HG02642 (cell line): ENCODE data around the gene VASN.

Source experiments
- ATAC-seq: cut with Tn5 transposase; IDR thresholded peaks from one replicate; pipeline ENCODE4 v1.9.1; 2021; ENCODE audit warnings: mild to moderate bottlenecking; ENCODE audit not compliant: unreplicated experiment, poor library complexity

VASN gene

DNA sequence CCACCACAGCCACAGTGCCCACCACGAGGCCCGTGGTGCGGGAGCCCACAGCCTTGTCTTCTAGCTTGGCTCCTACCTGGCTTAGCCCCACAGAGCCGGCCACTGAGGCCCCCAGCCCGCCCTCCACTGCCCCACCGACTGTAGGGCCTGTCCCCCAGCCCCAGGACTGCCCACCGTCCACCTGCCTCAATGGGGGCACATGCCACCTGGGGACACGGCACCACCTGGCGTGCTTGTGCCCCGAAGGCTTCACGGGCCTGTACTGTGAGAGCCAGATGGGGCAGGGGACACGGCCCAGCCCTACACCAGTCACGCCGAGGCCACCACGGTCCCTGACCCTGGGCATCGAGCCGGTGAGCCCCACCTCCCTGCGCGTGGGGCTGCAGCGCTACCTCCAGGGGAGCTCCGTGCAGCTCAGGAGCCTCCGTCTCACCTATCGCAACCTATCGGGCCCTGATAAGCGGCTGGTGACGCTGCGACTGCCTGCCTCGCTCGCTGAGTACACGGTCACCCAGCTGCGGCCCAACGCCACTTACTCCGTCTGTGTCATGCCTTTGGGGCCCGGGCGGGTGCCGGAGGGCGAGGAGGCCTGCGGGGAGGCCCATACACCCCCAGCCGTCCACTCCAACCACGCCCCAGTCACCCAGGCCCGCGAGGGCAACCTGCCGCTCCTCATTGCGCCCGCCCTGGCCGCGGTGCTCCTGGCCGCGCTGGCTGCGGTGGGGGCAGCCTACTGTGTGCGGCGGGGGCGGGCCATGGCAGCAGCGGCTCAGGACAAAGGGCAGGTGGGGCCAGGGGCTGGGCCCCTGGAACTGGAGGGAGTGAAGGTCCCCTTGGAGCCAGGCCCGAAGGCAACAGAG, 10.5 kb downstream of the VASN start:
- no peak for ATAC-seq

DNA sequence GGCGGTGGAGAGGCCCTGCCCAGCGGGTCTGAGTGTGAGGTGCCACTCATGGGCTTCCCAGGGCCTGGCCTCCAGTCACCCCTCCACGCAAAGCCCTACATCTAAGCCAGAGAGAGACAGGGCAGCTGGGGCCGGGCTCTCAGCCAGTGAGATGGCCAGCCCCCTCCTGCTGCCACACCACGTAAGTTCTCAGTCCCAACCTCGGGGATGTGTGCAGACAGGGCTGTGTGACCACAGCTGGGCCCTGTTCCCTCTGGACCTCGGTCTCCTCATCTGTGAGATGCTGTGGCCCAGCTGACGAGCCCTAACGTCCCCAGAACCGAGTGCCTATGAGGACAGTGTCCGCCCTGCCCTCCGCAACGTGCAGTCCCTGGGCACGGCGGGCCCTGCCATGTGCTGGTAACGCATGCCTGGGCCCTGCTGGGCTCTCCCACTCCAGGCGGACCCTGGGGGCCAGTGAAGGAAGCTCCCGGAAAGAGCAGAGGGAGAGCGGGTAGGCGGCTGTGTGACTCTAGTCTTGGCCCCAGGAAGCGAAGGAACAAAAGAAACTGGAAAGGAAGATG, 11.2 kb downstream of the VASN start:
- ATAC-seq, result no peak

GRCh38 chr16:4383591-4384444, 12.2 kb downstream of the VASN start:
- no peak for ATAC-seq

GRCh38 chr16:4384509-4384942, 12.9 kb downstream of the VASN start:
- ATAC-seq, result no peak

GRCh38 chr16:4385066-4385788, 13.6 kb downstream of the VASN start:
- no peak for ATAC-seq

GRCh38 chr16:4385789-4386450, 14.3 kb downstream of the VASN start:
- no peak for ATAC-seq

GRCh38 chr16:4386451-4386805, 14.8 kb downstream of the VASN start:
- ATAC-seq, result no peak

DNA sequence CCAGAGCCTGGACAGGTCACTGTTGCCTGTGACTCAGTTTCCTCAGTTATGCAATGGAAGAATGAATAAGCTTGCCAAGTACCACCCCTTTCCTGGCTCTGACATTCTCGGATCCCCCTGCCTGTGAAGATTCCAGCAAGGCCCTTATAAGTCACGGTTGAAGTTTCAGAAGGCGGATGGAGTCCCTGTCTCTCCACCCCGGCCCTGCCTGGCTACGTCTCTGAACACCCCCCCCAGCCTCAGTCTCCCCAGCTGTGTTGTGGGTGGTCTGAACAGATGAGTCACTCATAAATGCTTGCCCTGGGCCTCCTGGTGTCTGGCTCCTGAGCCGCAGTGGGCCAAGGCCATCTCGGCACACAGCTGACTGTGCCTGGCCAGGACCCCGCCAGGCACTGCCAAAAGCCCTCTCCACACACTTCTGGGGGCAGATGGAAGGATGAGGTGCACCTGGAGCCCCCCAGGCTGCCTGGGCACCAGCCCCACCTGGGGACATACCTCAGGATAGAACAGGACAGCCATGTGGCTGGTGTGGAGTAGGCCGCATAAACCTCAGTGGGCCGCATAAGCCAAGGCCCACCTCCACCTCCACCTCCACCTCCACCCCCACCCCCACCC, 15.4 kb downstream of the VASN start:
- ATAC-seq, result no peak

DNA sequence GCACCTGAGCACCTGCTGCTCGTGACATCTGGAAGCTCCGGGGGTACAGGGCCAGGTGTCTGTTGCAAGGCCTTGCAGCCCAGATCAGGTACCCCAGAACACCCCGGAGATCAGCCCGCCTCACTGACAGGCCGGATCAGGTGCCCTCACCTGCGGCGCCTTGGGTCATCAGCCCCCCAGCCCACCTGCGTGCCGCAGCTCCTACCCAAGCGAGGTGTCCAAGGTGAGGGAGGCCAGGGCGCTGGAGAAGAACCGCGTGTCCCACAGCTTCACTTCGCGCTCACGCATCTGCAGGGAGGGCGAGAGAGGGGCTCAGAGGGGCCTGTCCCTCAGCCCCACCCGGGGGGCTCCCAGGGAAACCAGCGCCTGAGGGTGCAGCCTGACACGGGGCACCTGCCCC, 16.1 kb downstream of the VASN start:
- ATAC-seq, result no peak

GRCh38 chr16:4388271-4389021, 16.8 kb downstream of the VASN start:
- ATAC-seq, result no peak

DNA sequence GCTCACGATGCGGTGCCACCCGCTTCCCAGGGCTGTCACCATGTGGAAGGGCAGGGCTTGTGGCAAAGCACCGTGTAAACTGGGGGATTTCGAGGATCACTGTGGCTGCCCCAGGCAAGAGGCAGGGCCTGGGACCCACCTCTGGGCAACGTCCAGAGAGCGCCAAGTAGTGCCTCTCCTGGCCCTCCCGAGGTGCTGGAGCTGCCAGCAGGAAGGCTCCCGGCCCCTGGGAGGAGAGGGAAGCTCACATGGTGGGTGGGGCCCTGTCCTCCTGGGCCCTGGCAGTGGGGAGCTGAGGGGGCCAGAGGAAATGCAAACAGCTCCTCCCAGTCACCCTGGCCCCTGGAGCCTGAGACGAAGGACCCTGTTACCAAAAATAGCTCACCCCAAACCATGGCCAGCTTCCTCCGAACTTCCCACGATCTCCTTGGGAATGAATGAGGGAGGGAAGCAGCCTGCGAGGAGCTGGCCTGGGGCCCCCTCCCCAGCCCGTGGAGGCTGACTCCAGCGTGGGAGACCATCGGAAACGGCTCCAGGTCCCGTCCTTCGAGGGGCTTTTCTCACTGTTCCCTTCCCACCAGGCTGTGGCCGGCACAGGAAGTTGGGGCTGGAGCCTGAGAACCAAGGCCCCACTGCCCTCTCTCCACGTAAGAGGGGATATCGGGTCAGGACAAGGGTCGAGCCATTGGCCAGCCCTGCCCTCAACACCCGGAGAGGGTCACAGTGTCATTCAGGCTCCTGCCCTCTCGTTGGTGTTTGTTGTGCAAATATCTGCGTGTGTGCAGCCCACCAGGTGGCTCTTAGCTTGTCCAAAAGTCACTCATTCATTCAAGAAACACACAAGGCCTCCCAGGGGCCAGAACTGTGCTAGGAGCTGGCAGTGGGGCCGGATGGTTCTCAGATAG, 17.7 kb downstream of the VASN start:
- ATAC-seq, result no peak

DNA sequence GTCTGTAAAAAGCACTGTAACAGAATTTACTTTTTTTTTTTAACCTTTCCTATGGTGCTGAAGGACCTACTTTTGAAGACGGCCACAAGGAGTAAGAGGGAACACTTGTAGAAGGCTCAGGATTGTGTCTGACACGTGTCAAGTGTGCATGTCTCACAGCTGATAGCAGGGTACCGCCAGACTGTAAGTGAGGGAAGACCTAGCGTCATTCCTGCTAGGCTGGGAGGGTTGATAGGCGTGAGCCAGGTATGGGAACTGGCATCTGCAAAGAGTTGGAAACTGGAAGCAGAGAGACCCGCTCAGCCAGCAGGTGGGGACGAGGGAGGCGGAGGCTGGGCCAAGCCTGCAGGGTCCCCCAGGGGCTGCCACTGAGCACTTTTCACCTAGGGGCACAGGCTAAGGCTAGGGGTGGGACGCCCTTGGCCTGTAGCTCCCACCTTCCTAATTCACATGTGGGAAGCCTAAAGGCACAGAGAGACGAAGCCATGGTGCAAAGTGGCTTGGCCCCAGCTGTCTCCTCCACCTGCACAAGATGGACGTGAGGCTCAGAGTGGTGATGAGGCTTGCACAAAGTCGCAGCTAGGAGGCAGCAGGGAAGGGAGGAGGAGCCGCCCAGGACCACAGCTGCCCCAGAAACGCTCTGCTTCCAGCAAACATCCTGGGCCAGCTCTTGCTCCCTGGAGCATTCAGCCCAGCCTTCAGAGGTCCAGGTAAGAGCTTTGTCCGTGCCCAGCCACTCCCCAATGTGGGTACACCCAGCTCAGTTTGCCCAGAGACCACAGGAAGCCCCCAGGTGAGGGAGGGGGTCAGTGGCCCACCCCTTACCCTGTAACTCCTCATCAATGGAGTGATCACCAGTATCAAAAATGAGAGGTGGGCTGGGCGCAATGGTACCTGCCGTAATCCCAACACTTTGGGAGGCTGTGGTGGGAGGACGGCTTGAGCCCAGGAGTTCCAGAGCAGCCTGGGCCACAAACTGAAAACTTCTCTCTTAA, 18.9 kb downstream of the VASN start:
- no peak for ATAC-seq

DNA sequence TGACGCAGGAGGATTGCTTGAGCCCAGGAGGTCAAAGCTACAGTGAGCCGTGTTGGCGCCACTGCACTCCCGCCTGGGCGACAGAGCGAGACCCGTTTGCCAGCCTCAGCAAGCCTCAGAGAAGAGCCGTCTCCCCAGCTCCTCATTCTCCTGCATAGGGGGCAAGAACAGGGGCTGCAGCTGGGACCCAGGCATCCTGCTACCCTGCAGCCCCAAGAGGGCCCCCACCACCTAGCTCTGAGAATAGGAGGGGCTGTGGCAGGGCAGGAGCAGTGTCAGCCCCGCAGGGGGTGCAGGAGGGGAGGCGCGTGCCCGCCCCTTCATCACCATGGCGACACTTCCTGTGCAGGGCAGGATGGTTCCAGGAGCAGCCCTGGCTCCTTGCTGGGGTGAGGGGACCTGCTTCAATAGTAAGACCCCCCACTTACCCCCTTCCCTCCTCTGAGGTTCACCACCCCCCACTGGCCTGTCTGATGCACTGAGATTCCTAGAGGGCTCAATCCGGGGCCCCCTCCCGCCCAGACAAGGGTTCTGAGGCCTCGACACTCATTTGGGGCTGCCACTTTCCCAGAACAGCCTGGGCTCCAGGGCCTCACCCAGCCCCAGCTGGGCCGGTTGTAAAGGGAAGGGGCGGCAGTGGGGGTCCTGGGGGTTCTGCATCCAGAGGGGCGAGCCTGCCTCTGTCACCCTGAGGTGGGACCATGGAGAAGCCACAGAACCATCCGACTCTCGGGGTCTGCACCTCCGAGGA, 20.2 kb downstream of the VASN start:
- ATAC-seq, result no peak

DNA sequence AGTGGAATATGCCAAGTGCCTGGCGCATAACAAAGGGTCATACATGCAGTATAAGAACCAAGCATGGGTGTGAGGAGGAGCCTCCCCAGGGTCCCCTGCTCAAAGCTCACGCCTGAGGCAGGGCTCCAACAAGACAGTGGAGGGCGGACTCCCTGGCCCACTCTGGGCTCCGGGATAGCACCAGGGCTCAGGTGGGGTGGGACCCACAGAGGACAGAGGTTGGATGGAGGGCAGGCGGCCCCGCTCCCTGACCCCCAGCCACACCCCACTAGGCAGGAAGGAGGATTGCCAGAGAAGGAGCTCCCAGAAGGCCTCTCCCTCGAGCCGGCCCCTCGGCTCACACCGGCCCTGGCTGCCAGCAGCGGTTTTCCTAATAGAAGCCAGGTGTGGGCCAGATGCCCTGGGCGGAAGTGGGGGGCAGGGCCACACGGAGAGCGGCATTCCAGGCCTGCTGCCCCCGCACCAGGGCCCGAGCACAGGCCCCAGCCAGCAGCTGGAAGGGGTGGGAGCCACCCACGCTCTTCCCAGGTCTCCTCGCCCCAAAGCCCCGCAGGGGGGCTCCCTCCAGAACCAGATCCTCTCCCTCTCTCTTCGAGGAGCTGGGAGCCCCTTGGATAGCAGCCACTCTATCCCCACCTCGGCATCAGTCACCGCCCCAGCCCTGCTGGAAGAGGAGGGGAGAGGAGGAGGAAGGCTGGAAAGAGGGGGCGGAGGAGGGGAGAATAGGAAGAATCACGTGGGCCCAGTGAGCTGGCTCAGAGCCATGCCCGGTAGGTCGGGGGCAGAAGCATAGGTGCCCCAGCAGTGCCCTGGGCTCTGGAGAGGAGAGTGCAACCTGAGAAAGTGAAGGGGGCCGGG, 21.0 kb downstream of the VASN start:
- ATAC-seq, result no peak

DNA sequence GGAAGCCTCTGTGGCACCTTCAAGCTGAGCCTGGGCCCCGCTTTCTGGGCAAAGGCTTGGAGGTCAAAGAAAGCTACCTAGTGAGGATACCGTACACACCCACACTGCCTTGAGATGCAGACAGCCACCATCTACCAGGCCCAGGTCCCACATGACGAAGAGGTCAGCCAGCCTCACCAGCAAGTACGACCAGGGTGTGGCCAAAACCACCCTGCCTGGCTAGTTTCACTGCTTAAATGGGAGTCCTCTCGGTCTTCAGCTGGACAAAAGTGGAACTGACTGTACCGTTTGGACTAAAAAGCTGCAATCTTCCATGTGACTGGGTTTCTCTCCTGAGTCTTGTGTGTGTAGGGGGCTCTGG, 21.6 kb downstream of the VASN start:
- ATAC-seq, result no peak
